H9 (cell line): Measurements from ENCODE around the gene HSPA4. TPM values are rescaled to one million over a fixed set of nuclear protein-coding genes. Genes with fewer than 3 reads are reported as not detected.

Experiments
- DNase-seq: peaks from one replicate; pipeline ENCODE4 v3.0.0-alpha.2; 2017
- H2AFZ ChIP-seq: one replicate; pipeline ENCODE4 v1.6.1; 2013; ENCODE audit warnings: mild to moderate bottlenecking, low read length, control low read depth, moderate library complexity
- H2AK5ac ChIP-seq: 2 replicates; pipeline ENCODE4 v1.6.1; 2013; ENCODE audit warnings: low read length, control low read depth, mixed read lengths; ENCODE audit not compliant: insufficient read length
- H2BK120ac ChIP-seq: one replicate; pipeline ENCODE4 v1.6.1; 2013; ENCODE audit warnings: low read depth, mild to moderate bottlenecking, low read length, control low read depth, inconsistent platforms; ENCODE audit not compliant: poor library complexity, severe bottlenecking
- H2BK12ac ChIP-seq: 2 replicates; pipeline ENCODE4 v1.6.1; 2013; ENCODE audit warnings: low read length, control low read depth, mixed read lengths, low read depth; ENCODE audit not compliant: insufficient read length
- H2BK15ac ChIP-seq: 2 replicates; pipeline ENCODE4 v1.6.1; 2013; ENCODE audit warnings: low read depth, low read length, control low read depth
- H2BK20ac ChIP-seq: one replicate; pipeline ENCODE4 v1.6.1; 2013; ENCODE audit warnings: low read depth, mild to moderate bottlenecking, low read length, control low read depth, inconsistent platforms; ENCODE audit not compliant: poor library complexity, severe bottlenecking
- H2BK5ac ChIP-seq: 2 replicates; pipeline ENCODE4 v1.6.1; 2013; ENCODE audit warnings: low read length, control low read depth, mixed read lengths; ENCODE audit not compliant: insufficient read length
- H3K14ac ChIP-seq: 2 replicates; pipeline ENCODE4 v1.6.1; 2013; ENCODE audit warnings: low read length, control low read depth; ENCODE audit not compliant: insufficient read depth
- H3K18ac ChIP-seq: 2 replicates; pipeline ENCODE4 v1.6.1; 2013; ENCODE audit warnings: low read depth, mild to moderate bottlenecking, mixed read lengths, low read length, control low read depth; ENCODE audit not compliant: insufficient read length
- H3K23ac ChIP-seq: 2 replicates; pipeline ENCODE4 v1.6.1; 2013; ENCODE audit warnings: low read length, control low read depth, mixed read lengths, low read depth; ENCODE audit not compliant: insufficient read length
- H3K23me2 ChIP-seq: 2 replicates; pipeline ENCODE4 v1.6.1; 2013; ENCODE audit warnings: low read depth, mild to moderate bottlenecking, mixed read lengths, low read length, control low read depth; ENCODE audit not compliant: insufficient read length, poor library complexity, severe bottlenecking
- H3K27ac ChIP-seq: 2 replicates; pipeline ENCODE4 v1.5.1; 2013; ENCODE audit warnings: low read length, control low read depth, mixed read lengths, low read depth; ENCODE audit not compliant: insufficient read length
- H3K27me3 ChIP-seq: 2 replicates; pipeline ENCODE4 v1.6.1; 2013; ENCODE audit warnings: low read length, control low read depth, inconsistent platforms; ENCODE audit not compliant: insufficient read depth
- H3K4ac ChIP-seq: 2 replicates; pipeline ENCODE4 v1.6.1; 2013; ENCODE audit warnings: low read depth, mild to moderate bottlenecking, control low read depth, inconsistent platforms, low read length, moderate library complexity
- H3K4me1 ChIP-seq: 2 replicates; pipeline ENCODE4 v1.6.1; 2013; ENCODE audit warnings: low read length, control low read depth, inconsistent platforms; ENCODE audit not compliant: insufficient read depth
- H3K4me2 ChIP-seq: 2 replicates; pipeline ENCODE4 v1.6.1; 2013; ENCODE audit warnings: low read length, control low read depth, mixed read lengths; ENCODE audit not compliant: insufficient read length, insufficient read depth
- H3K56ac ChIP-seq: 2 replicates; pipeline ENCODE4 v1.6.1; 2013; ENCODE audit warnings: low read depth, mild to moderate bottlenecking, mixed read lengths, low read length, control low read depth; ENCODE audit not compliant: insufficient read length
- H3K79me1 ChIP-seq: 2 replicates; pipeline ENCODE4 v1.6.1; 2013; ENCODE audit warnings: low read depth, mild to moderate bottlenecking, moderate library complexity, low read length, control low read depth, inconsistent platforms; ENCODE audit not compliant: insufficient read depth, poor library complexity, severe bottlenecking
- H3K79me2 ChIP-seq: 2 replicates; pipeline ENCODE4 v1.6.1; 2013; ENCODE audit warnings: low read length, control low read depth, inconsistent platforms; ENCODE audit not compliant: insufficient read depth
- H3K9ac ChIP-seq: 2 replicates; pipeline ENCODE4 v1.6.1; 2013; ENCODE audit warnings: low read length, control low read depth, mixed read lengths; ENCODE audit not compliant: insufficient read length; ENCODE audit errors: extremely low read depth
- H3K9me3 ChIP-seq: one replicate; pipeline ENCODE4 v1.6.1; 2013; ENCODE audit warnings: low read depth, low read length, inconsistent platforms; ENCODE audit not compliant: control insufficient read depth
- H3T11ph ChIP-seq: one replicate; pipeline ENCODE4 v1.6.1; 2013; ENCODE audit warnings: mild to moderate bottlenecking, low read length, control low read depth, inconsistent platforms
- H4K20me1 ChIP-seq: one replicate; pipeline ENCODE4 v1.6.1; 2013; ENCODE audit not compliant: control insufficient read depth, insufficient read length, insufficient read depth
- H4K5ac ChIP-seq: 2 replicates; pipeline ENCODE4 v1.6.1; 2013; ENCODE audit warnings: low read depth, mild to moderate bottlenecking, mixed read lengths, low read length, control low read depth; ENCODE audit not compliant: insufficient read length
- H4K8ac ChIP-seq: replicated peaks from 2 replicates; pipeline ENCODE4 v1.6.1; 2013; ENCODE audit warnings: low read length, control low read depth, mixed read lengths, low read depth; ENCODE audit not compliant: insufficient read length
- H4K91ac ChIP-seq: 2 replicates; pipeline ENCODE4 v1.6.1; 2013; ENCODE audit warnings: low read depth, mild to moderate bottlenecking, moderate library complexity, mixed read lengths, low read length, control low read depth; ENCODE audit not compliant: insufficient read length
- H3K27ac Mint-ChIP-seq, 3 experiments: 2 replicates in 2 of 3; 3 replicates in 1 of 3; pipeline ENCODE4 v1.8.0; 2020 to 2021; ENCODE audit warnings: mixed read lengths in 3 of 3, mild to moderate bottlenecking in 1 of 3, moderate library complexity in 1 of 3
- H3K27me3 Mint-ChIP-seq: 2 replicates; pipeline ENCODE4 v1.8.0; 2021; ENCODE audit warnings: low read depth, mild to moderate bottlenecking, moderate library complexity, mixed read lengths
- H3K36me3 Mint-ChIP-seq, 3 experiments: 2 replicates in 2 of 3; 3 replicates in 1 of 3; pipeline ENCODE4 v1.8.0; 2020 to 2021; ENCODE audit warnings: low read depth in 3 of 3, mixed read lengths in 3 of 3; ENCODE audit not compliant: insufficient read depth in 1 of 3
- H3K4me1 Mint-ChIP-seq, 2 experiments: 2 replicates each; pipeline ENCODE4 v1.8.0; 2020; ENCODE audit warnings: mixed read lengths in 2 of 2
- H3K4me3 Mint-ChIP-seq, 2 experiments: 2 replicates in 1 of 2; 3 replicates in 1 of 2; pipeline ENCODE4 v1.8.0; 2020 to 2021; ENCODE audit warnings: mild to moderate bottlenecking in 2 of 2, mixed read lengths in 2 of 2, moderate library complexity in 1 of 2
- H3K9me3 Mint-ChIP-seq, 2 experiments: 2 replicates in 1 of 2; 3 replicates in 1 of 2; pipeline ENCODE4 v1.8.0; 2020; ENCODE audit warnings: mild to moderate bottlenecking in 2 of 2, mixed read lengths in 2 of 2, moderate library complexity in 1 of 2
- CTCF ChIP-seq: fragments of 200-600 bp; sonication (generic); conservative IDR thresholded peaks from 3 replicates; pipeline ENCODE4 v1.8.0; 2021; ENCODE audit warnings: antibody characterized with exemption, mild to moderate bottlenecking
- WGBS: extraction: QIAGEN DNeasy Blood & Tissue Kit; methylation state at CpG from one replicate; pipeline ENCODE4 v1.1.7; 2013; ENCODE audit warnings: missing lambda C conversion rate, low lambda C conversion rate, mixed read lengths; ENCODE audit not compliant: insufficient read length; ENCODE audit errors: extremely low coverage; 5-methylcytosine and 5-hydroxymethylcytosine counted together
- total RNA-seq: library from RNA; stranded (reverse); gene quantifications from 2 replicates; pipeline ENCODE4 v1.2.1, GENCODE V29; 2021

HSPA4 gene
- total RNA-seq, 1 experiment from 2014 or later = 293 TPM

- no peak overlapping the region for H2BK15ac ChIP-seq
- WGBS = no CpG with 5 or more reads among the region's 13 CpGs
- peaks cover 11% of the 10 kb centered on the region for H3K27me3 Mint-ChIP-seq
Observed at GRCh38 chr5:133112026-133112660, 60.3 kb downstream of the HSPA4 start.

More at GRCh38 chr5:133112026-133112660, 60.3 kb downstream of the HSPA4 start:
- Histone ChIP-seq H3K18ac (no peak overlapping the region), H3K4me2 (no peak overlapping the region), H3K9ac (no peak overlapping the region), H3K79me1 (no peaks in the 10 kb centered on the region), H2AK5ac (no peak overlapping the region), H2BK20ac (no peak overlapping the region), H4K91ac (no peak overlapping the region), H3K23me2 (no peaks in the 10 kb centered on the region), H3K14ac (no peak overlapping the region), H3K4ac (no peak overlapping the region), H3K79me2 (no peaks in the 10 kb centered on the region), H2BK12ac (no peak overlapping the region), H3K27me3 (no peaks in the 10 kb centered on the region), H3K9me3 (no peaks in the 10 kb centered on the region), H3K23ac (no peak overlapping the region), H4K20me1 (no peaks in the 10 kb centered on the region), H2BK120ac (no peak overlapping the region), H3T11ph (no peak overlapping the region), H4K8ac (no peak overlapping the region), H3K4me1 (no peaks in the 10 kb centered on the region), H2AFZ (no peak overlapping the region), H3K27ac (no peak overlapping the region), H2BK5ac (no peak overlapping the region), H3K56ac (no peak overlapping the region), H4K5ac (no peak overlapping the region)
- TF ChIP-seq CTCF = no peak
- Mint-ChIP-seq H3K9me3 (peaks cover 4 to 11% of the 10 kb centered on the region in 2 experiments; a peak in 3 of 5 replicates), H3K27ac (no peak overlapping the region; a peak in 1 of 7 replicates), H3K4me1 (peaks cover 16 to 21% of the 10 kb centered on the region in 2 experiments), H3K4me3 (no peak overlapping the region), H3K36me3 (peaks cover 3 to 10% (median 8%) of the 10 kb centered on the region in 3 experiments)
- no peak for DNase-seq
